Neural progenitor cell (in vitro differentiated cells): ENCODE measurements around the gene DEAF1. TPM values are rescaled to one million over a fixed set of nuclear protein-coding genes. Genes with fewer than 3 reads are reported as not detected.
A peak's percentile ranks its signal among the peaks of the same experiment; 100 is the strongest.

ENCODE experiments used
- DNase-seq: peaks from one replicate; pipeline ENCODE4 v3.0.0-alpha.2; 2016; ENCODE audit warnings: low spot score
- H2AFZ ChIP-seq: fragments of 200-600 bp; sonication (generic); replicated peaks from 2 replicates; pipeline ENCODE4 v1.6.1; 2016; ENCODE audit warnings: antibody characterized with exemption
- H3F3A ChIP-seq: fragments of 200-600 bp; sonication (generic); 2 replicates; pipeline ENCODE4 v1.6.1; 2016; ENCODE audit warnings: antibody characterized with exemption, low read depth
- H3K27ac ChIP-seq: fragments of 200-600 bp; sonication (generic); 2 replicates; pipeline ENCODE4 v1.5.1; 2016; ENCODE audit warnings: mild to moderate bottlenecking
- H3K27me3 ChIP-seq: fragments of 200-600 bp; sonication (generic); 2 replicates; pipeline ENCODE4 v1.6.1; 2016; ENCODE audit warnings: mild to moderate bottlenecking, moderate library complexity
- H3K36me3 ChIP-seq: fragments of 200-600 bp; sonication (generic); 2 replicates; pipeline ENCODE4 v1.5.1; 2016
- H3K4me1 ChIP-seq: fragments of 200-600 bp; sonication (generic); 2 replicates; pipeline ENCODE4 v1.6.1; 2016; ENCODE audit warnings: mixed run types
- H3K4me2 ChIP-seq: fragments of 200-600 bp; sonication (generic); 2 replicates; pipeline ENCODE4 v1.6.1; 2016
- H3K4me3 ChIP-seq: fragments of 200-600 bp; sonication (generic); 2 replicates; pipeline ENCODE4 v1.5.1; 2016
- H3K79me2 ChIP-seq: fragments of 200-600 bp; sonication (generic); 2 replicates; pipeline ENCODE4 v1.6.1; 2016; ENCODE audit warnings: low read depth
- H3K9ac ChIP-seq: fragments of 200-600 bp; sonication (generic); 2 replicates; pipeline ENCODE4 v1.6.1; 2016
- H3K9me3 ChIP-seq: fragments of 200-600 bp; sonication (generic); 2 replicates; pipeline ENCODE4 v1.5.1; 2016; ENCODE audit warnings: low read depth
- H4K20me1 ChIP-seq: fragments of 200-600 bp; sonication (generic); 2 replicates; pipeline ENCODE4 v1.6.1; 2016; ENCODE audit warnings: low read depth
- H3K27ac Mint-ChIP-seq: 3 replicates; pipeline ENCODE4 v1.8.0; 2021; ENCODE audit warnings: mixed read lengths
- H3K27me3 Mint-ChIP-seq: 2 replicates; pipeline ENCODE4 v1.8.0; 2022; ENCODE audit warnings: low read depth, mild to moderate bottlenecking, inconsistent platforms, moderate library complexity, mixed read lengths; ENCODE audit not compliant: insufficient read depth
- H3K36me3 Mint-ChIP-seq: 3 replicates; pipeline ENCODE4 v1.8.0; 2021; ENCODE audit warnings: mixed read lengths
- H3K4me1 Mint-ChIP-seq: 3 replicates; pipeline ENCODE4 v1.8.0; 2021; ENCODE audit warnings: mixed read lengths
- H3K4me3 Mint-ChIP-seq: 3 replicates; pipeline ENCODE4 v1.8.0; 2021; ENCODE audit warnings: mild to moderate bottlenecking, moderate library complexity, mixed read lengths
- H3K9me3 Mint-ChIP-seq: 3 replicates; pipeline ENCODE4 v1.8.0; 2020; ENCODE audit warnings: mixed read lengths
- EZH2 ChIP-seq: fragments of 200-600 bp; sonication (generic); IDR thresholded peaks from 2 replicates; pipeline ENCODE4 v1.6.1; 2017; ENCODE audit warnings: antibody characterized with exemption, mild to moderate bottlenecking, moderate library complexity
- EZH2phosphoT487 ChIP-seq: fragments of 200-600 bp; sonication (generic); IDR thresholded peaks from 2 replicates; pipeline ENCODE4 v1.6.1; 2017; ENCODE audit warnings: antibody characterized with exemption
- total RNA-seq: library from RNA; depleted of rRNA; stranded (reverse); fragments of >200 nt; gene quantifications from 2 replicates; pipeline ENCODE4 v1.2.3, GENCODE V29; 2015; ENCODE audit warnings: low replicate concordance
- TF ChIP-seq, protein P1 (sequence below): fragments of 200-600 bp; sonication (generic); IDR thresholded peaks from 2 replicates; pipeline ENCODE4 v1.5.1; 2017; ENCODE audit warnings: antibody characterized with exemption, mild to moderate bottlenecking

Gene DEAF1
- total RNA-seq, 1 donor from 2014 or later = 38.4 TPM

DNA sequence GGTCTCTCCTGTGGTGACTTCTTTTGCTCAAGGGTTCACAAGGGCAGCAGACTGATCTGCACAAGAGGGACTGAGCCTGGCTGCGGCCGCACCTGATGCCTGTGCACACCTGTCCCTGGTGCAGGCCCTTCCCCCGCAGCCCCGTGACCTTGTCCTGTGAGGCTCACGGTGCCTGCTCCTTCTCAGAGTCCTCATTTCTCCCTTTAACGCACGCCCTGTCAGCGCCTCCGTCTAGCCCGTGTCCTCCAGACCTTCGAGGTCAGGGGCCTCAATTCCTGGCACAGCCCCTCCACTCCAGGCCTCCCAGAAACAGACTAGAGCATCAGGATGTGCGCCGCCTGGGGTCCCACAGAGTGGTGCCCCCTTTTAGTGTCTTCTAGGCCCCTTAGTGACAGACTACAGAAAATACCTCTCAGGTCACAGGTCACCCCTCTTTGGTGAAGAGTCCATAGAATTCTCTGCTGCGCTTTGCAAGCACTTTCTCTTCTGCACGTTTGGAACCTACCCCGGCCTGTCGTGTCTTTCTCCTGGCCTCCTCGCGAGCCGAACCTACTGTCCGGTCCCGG is 59.0 kb downstream of the DEAF1 start:
- H3K4me3 Mint-ChIP-seq = peak overlapping the region; percentile 69
- Histone ChIP-seq H3K4me3 (peak overlapping the region; percentile 68), H3K79me2 (no peaks in the 10 kb centered on the region), H3K9me3 (no peaks in the 10 kb centered on the region), H3K9ac (no peak overlapping the region), H3K4me2 (peak overlapping the region; percentile 95), H3K4me1 (peaks cover 32% of the 10 kb centered on the region), H3K27me3 (peaks cover 48% of the 10 kb centered on the region), H3F3A (peaks cover 44% of the 10 kb centered on the region), H3K36me3 (no peaks in the 10 kb centered on the region), H4K20me1 (peaks cover 38% of the 10 kb centered on the region), H2AFZ (no peak overlapping the region), H3K27ac (no peak overlapping the region)
- peaks cover 33% of the 10 kb centered on the region for H3K27me3 Mint-ChIP-seq
- no peak for DNase-seq
- no peaks in the 10 kb centered on the region for H3K9me3 Mint-ChIP-seq
- H3K36me3 Mint-ChIP-seq = peaks cover 6% of the 10 kb centered on the region
- H3K27ac Mint-ChIP-seq = no peak overlapping the region
- peaks cover 31% of the 10 kb centered on the region for H3K4me1 Mint-ChIP-seq
- TF ChIP-seq, protein P1, sequence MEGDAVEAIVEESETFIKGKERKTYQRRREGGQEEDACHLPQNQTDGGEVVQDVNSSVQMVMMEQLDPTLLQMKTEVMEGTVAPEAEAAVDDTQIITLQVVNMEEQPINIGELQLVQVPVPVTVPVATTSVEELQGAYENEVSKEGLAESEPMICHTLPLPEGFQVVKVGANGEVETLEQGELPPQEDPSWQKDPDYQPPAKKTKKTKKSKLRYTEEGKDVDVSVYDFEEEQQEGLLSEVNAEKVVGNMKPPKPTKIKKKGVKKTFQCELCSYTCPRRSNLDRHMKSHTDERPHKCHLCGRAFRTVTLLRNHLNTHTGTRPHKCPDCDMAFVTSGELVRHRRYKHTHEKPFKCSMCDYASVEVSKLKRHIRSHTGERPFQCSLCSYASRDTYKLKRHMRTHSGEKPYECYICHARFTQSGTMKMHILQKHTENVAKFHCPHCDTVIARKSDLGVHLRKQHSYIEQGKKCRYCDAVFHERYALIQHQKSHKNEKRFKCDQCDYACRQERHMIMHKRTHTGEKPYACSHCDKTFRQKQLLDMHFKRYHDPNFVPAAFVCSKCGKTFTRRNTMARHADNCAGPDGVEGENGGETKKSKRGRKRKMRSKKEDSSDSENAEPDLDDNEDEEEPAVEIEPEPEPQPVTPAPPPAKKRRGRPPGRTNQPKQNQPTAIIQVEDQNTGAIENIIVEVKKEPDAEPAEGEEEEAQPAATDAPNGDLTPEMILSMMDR = no peak
- no peak for TF ChIP-seq EZH2phosphoT487
- no peak for TF ChIP-seq EZH2

DNA sequence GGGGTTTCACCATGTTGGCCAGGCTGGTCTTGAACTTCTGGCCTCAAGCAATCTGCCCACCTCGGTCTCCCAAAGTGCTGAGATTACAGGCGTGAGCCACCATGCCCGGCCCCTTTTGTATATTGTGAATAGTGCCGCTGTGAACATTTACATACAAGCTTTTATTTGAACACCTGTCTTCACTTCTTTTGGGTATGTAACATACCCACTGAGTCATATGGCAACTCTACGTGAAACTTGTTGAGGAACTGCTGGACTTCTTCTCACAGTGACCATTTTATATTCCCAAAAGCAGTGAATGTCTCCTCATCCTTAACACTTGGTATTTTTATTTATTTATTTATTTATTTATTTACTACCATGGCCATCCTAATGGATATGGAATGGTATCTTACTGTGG is 64.2 kb downstream of the DEAF1 start:
- no peaks in the 10 kb centered on the region for H3K79me2 ChIP-seq
- Mint-ChIP-seq H3K4me3 (no peak overlapping the region), H3K9me3 (peaks cover 11% of the 10 kb centered on the region), H3K4me1 (peaks cover 16% of the 10 kb centered on the region), H3K36me3 (peaks cover 16% of the 10 kb centered on the region), H3K27me3 (peaks cover 20% of the 10 kb centered on the region), H3K27ac (no peak overlapping the region)
- H3K4me1 ChIP-seq = no peaks in the 10 kb centered on the region
- no peak overlapping the region for H3K9ac ChIP-seq
- H2AFZ ChIP-seq = no peak overlapping the region
- TF ChIP-seq EZH2 (no peak), EZH2phosphoT487 (no peak)
- TF ChIP-seq, protein P1 = no peak
- DNase-seq = no peak
- H3K36me3 ChIP-seq = no peaks in the 10 kb centered on the region
- peaks cover 11% of the 10 kb centered on the region for H3F3A ChIP-seq
- no peak overlapping the region for H3K4me3 ChIP-seq
- H3K27me3 ChIP-seq = peaks cover 41% of the 10 kb centered on the region
- H3K27ac ChIP-seq = no peak overlapping the region
- H3K9me3 ChIP-seq = no peaks in the 10 kb centered on the region
- peaks cover 18% of the 10 kb centered on the region for H4K20me1 ChIP-seq
- H3K4me2 ChIP-seq = no peak overlapping the region

- Histone ChIP-seq H3K9ac (no peak overlapping the region), H3K4me2 (no peak overlapping the region), H4K20me1 (peaks cover 7% of the 10 kb centered on the region), H3K4me3 (no peak overlapping the region), H3K27me3 (peaks cover 30% of the 10 kb centered on the region), H3K9me3 (no peaks in the 10 kb centered on the region), H3K27ac (no peak overlapping the region), H3K36me3 (no peaks in the 10 kb centered on the region), H3K4me1 (no peaks in the 10 kb centered on the region), H3K79me2 (no peaks in the 10 kb centered on the region), H2AFZ (no peak overlapping the region), H3F3A (peaks cover 6% of the 10 kb centered on the region)
- H3K4me3 Mint-ChIP-seq = peak overlapping the region; percentile 2
- H3K4me1 Mint-ChIP-seq = peaks cover 12% of the 10 kb centered on the region
- peaks cover 11% of the 10 kb centered on the region for H3K9me3 Mint-ChIP-seq
- peaks cover 11% of the 10 kb centered on the region for H3K27me3 Mint-ChIP-seq
- no peak overlapping the region for H3K27ac Mint-ChIP-seq
- no peak for DNase-seq
- TF ChIP-seq EZH2phosphoT487 = no peak
- TF ChIP-seq, protein P1 = no peak
- no peak for TF ChIP-seq EZH2
- peaks cover 16% of the 10 kb centered on the region for H3K36me3 Mint-ChIP-seq
These were observed 65.8 kb downstream of the DEAF1 start for GRCh38 chr11:629237-629583.
